CD14-positive monocyte (primary cell): ENCODE data around the gene STT3B. TPM values are rescaled to one million over a fixed set of nuclear protein-coding genes. Genes with fewer than 3 reads are reported as not detected.

ENCODE experiments used
- DNase-seq, 3 donors: peaks; one replicate each; pipeline ENCODE4 v3.0.0-alpha.2; 2011 to 2022
- H2AFZ ChIP-seq: 2 replicates; pipeline ENCODE4 v1.6.0; 2012; ENCODE audit warnings: mild to moderate bottlenecking, low read depth, low read length, inconsistent platforms; ENCODE audit not compliant: insufficient read depth, poor library complexity, severe bottlenecking
- H3K27ac ChIP-seq, 2 donors: 1 replicate in 1 of 2; 2 replicates in 1 of 2; pipeline ENCODE4 v1.5.1; 2012 to 2013; ENCODE audit warnings: low read length in 2 of 2, control low read depth in 1 of 2, inconsistent platforms in 1 of 2, low read depth in 1 of 2, mild to moderate bottlenecking in 1 of 2
- H3K27me3 ChIP-seq, 2 donors: one replicate each; pipeline versions ENCODE4 v1.6.0 to v1.6.1; 2011 to 2013; ENCODE audit warnings: low read length in 2 of 2; ENCODE audit not compliant: control insufficient read depth in 2 of 2, insufficient read depth in 2 of 2
- H3K36me3 ChIP-seq, 2 donors: replicated peaks in 1 of 2; 1 replicate in 1 of 2; 2 replicates in 1 of 2; pipeline versions ENCODE4 v1.5.1 to v1.6.1; 2012 to 2013; ENCODE audit warnings: low read length in 2 of 2, control low read depth in 1 of 2, inconsistent platforms in 1 of 2, mild to moderate bottlenecking in 1 of 2; ENCODE audit not compliant: insufficient read depth in 2 of 2, control insufficient read depth in 1 of 2
- H3K4me1 ChIP-seq, 2 donors: 1 replicate in 1 of 2; 2 replicates in 1 of 2; pipeline versions ENCODE4 v1.5.1 to v1.6.1; 2012 to 2013; ENCODE audit warnings: low read length in 2 of 2, control low read depth in 1 of 2, inconsistent platforms in 1 of 2, mild to moderate bottlenecking in 1 of 2, moderate library complexity in 1 of 2; ENCODE audit not compliant: insufficient read depth in 2 of 2, control insufficient read depth in 1 of 2
- H3K4me2 ChIP-seq: replicated peaks from 2 replicates; pipeline ENCODE3; 2012; ENCODE audit warnings: low read length, moderate library complexity, mild to moderate bottlenecking; ENCODE audit not compliant: poor library complexity, severe bottlenecking; ENCODE audit errors: extremely low read depth
- H3K4me3 ChIP-seq, 3 experiments: fragments of 200-600 bp in 1 of 3; sonication (generic) in 1 of 3; replicated peaks in 1 of 3; 1 replicate in 2 of 3; 2 replicates in 1 of 3; pipeline ENCODE4 v1.5.1; 2011 to 2013; ENCODE audit warnings: low read length in 3 of 3, mild to moderate bottlenecking in 3 of 3, control low read depth in 2 of 3, low read depth in 2 of 3, inconsistent platforms in 1 of 3, moderate library complexity in 1 of 3
- H3K79me2 ChIP-seq: 2 replicates; pipeline ENCODE4 v1.6.0; 2012; ENCODE audit warnings: mild to moderate bottlenecking, control low read depth, inconsistent platforms, low read length, moderate library complexity; ENCODE audit not compliant: insufficient read depth
- H3K9ac ChIP-seq: 2 replicates; pipeline ENCODE4 v1.6.0; 2017; ENCODE audit warnings: low read length, mild to moderate bottlenecking; ENCODE audit not compliant: insufficient read depth, poor library complexity, severe bottlenecking
- H3K9me3 ChIP-seq, 2 donors: replicated peaks in 1 of 2; 1 replicate in 1 of 2; 2 replicates in 1 of 2; pipeline versions ENCODE4 v1.5.1 to v1.6.1; 2012 to 2013; ENCODE audit warnings: low read length in 2 of 2, control low read depth in 1 of 2; ENCODE audit not compliant: control insufficient read depth in 1 of 2, insufficient read depth in 1 of 2
- H4K20me1 ChIP-seq: 2 replicates; pipeline ENCODE4 v1.6.0; 2012; ENCODE audit warnings: mild to moderate bottlenecking, low read length, control low read depth, moderate library complexity; ENCODE audit not compliant: insufficient read depth
- H3K27ac Mint-ChIP-seq, 7 donors: one replicate each; pipeline ENCODE4 v1.8.0; 2020; ENCODE audit warnings: mild to moderate bottlenecking in 7 of 7, mixed read lengths in 7 of 7, moderate library complexity in 6 of 7, inconsistent platforms in 2 of 7
- H3K27me3 Mint-ChIP-seq, 3 donors: one replicate each; pipeline ENCODE4 v1.8.0; 2021 to 2022; ENCODE audit warnings: low read depth in 3 of 3, mild to moderate bottlenecking in 3 of 3, mixed read lengths in 3 of 3, moderate library complexity in 3 of 3, inconsistent platforms in 1 of 3
- H3K36me3 Mint-ChIP-seq, 2 donors: one replicate each; pipeline ENCODE4 v1.8.0; 2020; ENCODE audit warnings: mixed read lengths in 2 of 2, inconsistent platforms in 1 of 2, mild to moderate bottlenecking in 1 of 2
- H3K4me1 Mint-ChIP-seq: one replicate; pipeline ENCODE4 v1.8.0; 2020; ENCODE audit warnings: mild to moderate bottlenecking, mixed read lengths
- H3K4me3 Mint-ChIP-seq, 2 donors: one replicate each; pipeline ENCODE4 v1.8.0; 2020; ENCODE audit warnings: mild to moderate bottlenecking in 2 of 2, mixed read lengths in 2 of 2, moderate library complexity in 1 of 2
- H3K9me3 Mint-ChIP-seq, 7 donors: one replicate each; pipeline ENCODE4 v1.8.0; 2020 to 2022; ENCODE audit warnings: mixed read lengths in 7 of 7, mild to moderate bottlenecking in 6 of 7, moderate library complexity in 6 of 7, inconsistent platforms in 2 of 7
- WGBS: methylation state at CpG from one replicate; pipeline ENCODE4 v1.1.5; 2013; ENCODE audit warnings: missing lambda C conversion rate; ENCODE audit not compliant: insufficient coverage; 5-methylcytosine and 5-hydroxymethylcytosine counted together
- intact Hi-C, 2 donors: fragments of 100-400 bp; cut with micrococcal nuclease; formaldehyde crosslinking; loops; one replicate each; pipeline versions ENCODE4 v1.15.0 to v1.15.1; 2023
- polyA plus RNA-seq, 3 donors: library from polyadenylated mRNA; depleted of rRNA in 1 of 3; unstranded in 2 of 3; stranded (reverse) in 1 of 3; fragments of 300-500 nt in 2 of 3; fragments of >200 nt in 1 of 3; fragmentation: Illumina TruSeq in 2 of 3; gene quantifications; 1 replicate in 2 of 3; 2 replicates in 1 of 3; pipeline ENCODE4 v1.2.3, GENCODE V29; 2012 to 2021
- TF ChIP-seq, protein P1 (sequence below): fragments of 200-600 bp; IDR thresholded peaks from one replicate; pipeline ENCODE4 v1.8.0; 2022; ENCODE audit warnings: antibody characterized with exemption, mild to moderate bottlenecking

STT3B gene
- polyA plus RNA-seq, 3 donors, result 47.3 to 97.0 (median 86.3) TPM

DNA sequence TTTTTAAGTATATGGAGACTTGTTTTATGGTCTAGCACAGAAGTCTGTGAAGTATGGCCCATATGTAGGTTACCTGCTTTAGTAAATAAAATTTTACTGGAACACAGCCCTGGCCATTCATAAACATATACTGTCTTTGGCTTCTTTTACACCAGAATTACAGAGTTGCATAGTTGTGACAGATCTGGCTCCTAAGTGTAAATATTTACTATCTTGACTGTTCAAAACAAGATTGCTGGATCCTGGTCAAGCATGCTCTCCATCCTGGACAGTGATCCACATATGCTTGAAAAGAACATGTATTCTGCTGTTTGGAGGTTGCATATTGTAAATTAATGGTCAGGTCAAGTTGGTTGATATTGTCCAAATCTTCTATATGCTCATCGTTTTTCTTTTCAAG, 57.9 kb downstream of the STT3B start:
- H4K20me1 ChIP-seq, result peaks cover 49% of the 10 kb centered on the region
- intact Hi-C loops, result no loop called here
- H3K9ac ChIP-seq, result no peak overlapping the region
- H3K4me1 Mint-ChIP-seq, result no peaks in the 10 kb centered on the region
- no peak for DNase-seq
- H3K36me3 Mint-ChIP-seq, result peaks cover 58 to 77% of the 10 kb centered on the region in 2 donors
- no peak overlapping the region for H3K27ac Mint-ChIP-seq
- no peak overlapping the region for H3K4me2 ChIP-seq
- H3K27ac ChIP-seq, result no peak overlapping the region
- H3K36me3 ChIP-seq, result peaks cover 41 to 83% of the 10 kb centered on the region in 2 donors
- H2AFZ ChIP-seq, result no peak overlapping the region
- TF ChIP-seq, protein P1, sequence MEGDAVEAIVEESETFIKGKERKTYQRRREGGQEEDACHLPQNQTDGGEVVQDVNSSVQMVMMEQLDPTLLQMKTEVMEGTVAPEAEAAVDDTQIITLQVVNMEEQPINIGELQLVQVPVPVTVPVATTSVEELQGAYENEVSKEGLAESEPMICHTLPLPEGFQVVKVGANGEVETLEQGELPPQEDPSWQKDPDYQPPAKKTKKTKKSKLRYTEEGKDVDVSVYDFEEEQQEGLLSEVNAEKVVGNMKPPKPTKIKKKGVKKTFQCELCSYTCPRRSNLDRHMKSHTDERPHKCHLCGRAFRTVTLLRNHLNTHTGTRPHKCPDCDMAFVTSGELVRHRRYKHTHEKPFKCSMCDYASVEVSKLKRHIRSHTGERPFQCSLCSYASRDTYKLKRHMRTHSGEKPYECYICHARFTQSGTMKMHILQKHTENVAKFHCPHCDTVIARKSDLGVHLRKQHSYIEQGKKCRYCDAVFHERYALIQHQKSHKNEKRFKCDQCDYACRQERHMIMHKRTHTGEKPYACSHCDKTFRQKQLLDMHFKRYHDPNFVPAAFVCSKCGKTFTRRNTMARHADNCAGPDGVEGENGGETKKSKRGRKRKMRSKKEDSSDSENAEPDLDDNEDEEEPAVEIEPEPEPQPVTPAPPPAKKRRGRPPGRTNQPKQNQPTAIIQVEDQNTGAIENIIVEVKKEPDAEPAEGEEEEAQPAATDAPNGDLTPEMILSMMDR, result no peak
- peaks cover 0 to 11% of the 10 kb centered on the region in 2 donors for H3K9me3 ChIP-seq
- no CpG with 5 or more reads among the region's 1 CpG for WGBS
- H3K4me3 Mint-ChIP-seq, result no peak overlapping the region
- no peak overlapping the region for H3K4me3 ChIP-seq
- H3K4me1 ChIP-seq, result no peaks in the 10 kb centered on the region
- H3K27me3 ChIP-seq, result no peaks in the 10 kb centered on the region
- no peaks in the 10 kb centered on the region for H3K27me3 Mint-ChIP-seq
- H3K9me3 Mint-ChIP-seq, result peaks cover 3 to 15% (median 8%) of the 10 kb centered on the region in 7 donors
- peaks cover 95% of the 10 kb centered on the region for H3K79me2 ChIP-seq

GRCh38 chr3:31592764-31593163, 60.0 kb downstream of the STT3B start:
- Histone ChIP-seq H3K9ac (no peak overlapping the region), H3K4me1 (no peaks in the 10 kb centered on the region), H3K9me3 (peaks cover 0 to 11% of the 10 kb centered on the region in 2 donors), H3K79me2 (peaks cover 87% of the 10 kb centered on the region), H3K36me3 (peaks cover 31 to 78% of the 10 kb centered on the region in 2 donors), H4K20me1 (peaks cover 48% of the 10 kb centered on the region), H2AFZ (no peak overlapping the region), H3K27me3 (no peaks in the 10 kb centered on the region), H3K4me2 (no peak overlapping the region), H3K27ac (peak overlapping the region in 1 of 2 donors; percentile 14), H3K4me3 (no peak overlapping the region)
- no peaks in the 10 kb centered on the region for H3K4me1 Mint-ChIP-seq
- TF ChIP-seq, protein P1, result no peak
- DNase-seq, result no peak
- no CpG with 5 or more reads among the region's 2 CpGs for WGBS
- H3K27ac Mint-ChIP-seq, result peak overlapping the region in 2 of 7 donors; percentile 10 to 11
- peaks cover 46 to 68% of the 10 kb centered on the region in 2 donors for H3K36me3 Mint-ChIP-seq
- intact Hi-C loops, result no loop called here
- no peak overlapping the region for H3K4me3 Mint-ChIP-seq
- H3K9me3 Mint-ChIP-seq, result peaks cover 3 to 14% (median 8%) of the 10 kb centered on the region in 7 donors
- no peaks in the 10 kb centered on the region for H3K27me3 Mint-ChIP-seq
